Measurements from ENCODE around the gene HHAT. TPM values are rescaled to one million over a fixed set of nuclear protein-coding genes. Genes with fewer than 3 reads are reported as not detected.

The HHAT gene
- total and polyA plus RNA-seq, 2 of the 13 experiments (the other 11 are each of a cell fraction or from before 2014, with no cell fraction given): 2.6 to 4.9 TPM

DNA sequence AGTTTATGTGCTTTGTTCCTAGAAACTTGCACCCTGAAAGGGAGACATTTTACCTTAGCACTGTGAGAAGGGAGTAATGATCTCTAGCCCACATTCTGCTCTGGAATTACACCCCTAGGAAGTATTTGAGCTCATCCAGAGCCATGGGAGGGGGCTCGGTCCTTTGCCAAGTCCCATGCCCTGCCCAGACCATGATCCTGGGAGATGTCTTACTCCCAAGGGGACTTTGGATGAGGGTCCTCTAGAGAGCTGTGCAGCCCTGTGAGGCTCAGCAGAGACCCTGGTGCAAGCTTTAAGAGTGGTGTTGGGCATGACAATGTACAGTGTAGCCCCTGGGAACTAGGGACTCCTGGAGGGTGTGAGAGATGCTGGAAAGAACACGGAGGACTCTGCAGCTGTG lies 241.4 kb downstream of the HHAT start (continued):
- TF ChIP-seq, protein P1, sequence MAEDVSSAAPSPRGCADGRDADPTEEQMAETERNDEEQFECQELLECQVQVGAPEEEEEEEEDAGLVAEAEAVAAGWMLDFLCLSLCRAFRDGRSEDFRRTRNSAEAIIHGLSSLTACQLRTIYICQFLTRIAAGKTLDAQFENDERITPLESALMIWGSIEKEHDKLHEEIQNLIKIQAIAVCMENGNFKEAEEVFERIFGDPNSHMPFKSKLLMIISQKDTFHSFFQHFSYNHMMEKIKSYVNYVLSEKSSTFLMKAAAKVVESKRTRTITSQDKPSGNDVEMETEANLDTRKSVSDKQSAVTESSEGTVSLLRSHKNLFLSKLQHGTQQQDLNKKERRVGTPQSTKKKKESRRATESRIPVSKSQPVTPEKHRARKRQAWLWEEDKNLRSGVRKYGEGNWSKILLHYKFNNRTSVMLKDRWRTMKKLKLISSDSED (CRISPR knock-in tag; IDR thresholded peaks at IDR 0.05): no peak
- no peak for TF ChIP-seq ZBTB8A (CRISPR knock-in tag; IDR thresholded peaks at IDR 0.05; ENCODE audit: borderline replicate concordance, low read depth)
- TF ChIP-seq, protein P2, sequence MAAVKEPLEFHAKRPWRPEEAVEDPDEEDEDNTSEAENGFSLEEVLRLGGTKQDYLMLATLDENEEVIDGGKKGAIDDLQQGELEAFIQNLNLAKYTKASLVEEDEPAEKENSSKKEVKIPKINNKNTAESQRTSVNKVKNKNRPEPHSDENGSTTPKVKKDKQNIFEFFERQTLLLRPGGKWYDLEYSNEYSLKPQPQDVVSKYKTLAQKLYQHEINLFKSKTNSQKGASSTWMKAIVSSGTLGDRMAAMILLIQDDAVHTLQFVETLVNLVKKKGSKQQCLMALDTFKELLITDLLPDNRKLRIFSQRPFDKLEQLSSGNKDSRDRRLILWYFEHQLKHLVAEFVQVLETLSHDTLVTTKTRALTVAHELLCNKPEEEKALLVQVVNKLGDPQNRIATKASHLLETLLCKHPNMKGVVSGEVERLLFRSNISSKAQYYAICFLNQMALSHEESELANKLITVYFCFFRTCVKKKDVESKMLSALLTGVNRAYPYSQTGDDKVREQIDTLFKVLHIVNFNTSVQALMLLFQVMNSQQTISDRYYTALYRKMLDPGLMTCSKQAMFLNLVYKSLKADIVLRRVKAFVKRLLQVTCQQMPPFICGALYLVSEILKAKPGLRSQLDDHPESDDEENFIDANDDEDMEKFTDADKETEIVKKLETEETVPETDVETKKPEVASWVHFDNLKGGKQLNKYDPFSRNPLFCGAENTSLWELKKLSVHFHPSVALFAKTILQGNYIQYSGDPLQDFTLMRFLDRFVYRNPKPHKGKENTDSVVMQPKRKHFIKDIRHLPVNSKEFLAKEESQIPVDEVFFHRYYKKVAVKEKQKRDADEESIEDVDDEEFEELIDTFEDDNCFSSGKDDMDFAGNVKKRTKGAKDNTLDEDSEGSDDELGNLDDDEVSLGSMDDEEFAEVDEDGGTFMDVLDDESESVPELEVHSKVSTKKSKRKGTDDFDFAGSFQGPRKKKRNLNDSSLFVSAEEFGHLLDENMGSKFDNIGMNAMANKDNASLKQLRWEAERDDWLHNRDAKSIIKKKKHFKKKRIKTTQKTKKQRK (IDR thresholded peaks at IDR 0.05; ENCODE audit: low read length): no peak
- no peak for TF ChIP-seq ZSCAN29 (CRISPR knock-in tag; conservative IDR thresholded peaks at IDR 0.05)

DNA sequence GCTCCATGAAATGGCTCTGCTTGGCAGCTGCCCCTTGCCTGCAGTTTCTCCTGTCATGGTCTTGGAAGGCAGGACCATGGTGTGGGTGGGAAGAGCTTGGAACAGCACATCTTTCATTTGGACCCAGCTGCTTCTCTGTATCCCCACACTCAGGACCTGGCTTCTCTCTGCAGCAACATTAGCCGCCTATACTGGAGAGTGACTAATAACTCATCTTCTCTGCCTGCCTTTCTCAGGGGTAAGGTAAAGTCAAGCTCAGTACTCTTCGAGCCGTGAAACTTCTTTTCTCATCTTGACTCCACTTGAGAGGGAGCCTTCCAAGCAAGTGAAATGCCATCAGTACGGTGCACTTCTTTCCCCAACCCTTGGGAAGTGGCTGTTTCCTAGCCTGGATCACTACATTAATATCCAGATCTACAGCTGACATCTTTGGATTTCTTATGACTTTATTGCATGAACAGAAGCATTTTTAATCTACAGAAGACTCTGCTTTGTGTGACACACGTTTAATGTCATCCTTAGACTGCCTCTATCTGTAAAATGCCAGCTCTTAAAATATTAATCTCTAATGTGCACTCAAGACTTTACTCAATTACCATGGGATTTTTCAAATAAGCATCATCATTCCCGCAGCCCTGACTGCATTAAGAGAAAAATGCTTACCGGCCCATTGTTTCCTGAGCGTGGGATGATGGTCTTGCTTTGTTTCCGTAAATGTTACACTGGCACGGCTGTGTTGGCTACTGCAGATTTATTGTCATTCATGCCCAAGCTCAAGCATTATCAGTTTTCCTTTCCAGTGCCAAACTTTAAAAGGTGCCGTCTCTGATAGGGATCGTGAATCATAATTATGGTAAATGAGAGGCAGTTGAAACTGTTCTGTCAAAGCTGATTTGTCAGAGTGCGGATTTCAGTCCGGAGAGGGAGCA lies 242.9 kb downstream of the HHAT start:
- H3K4me1 ChIP-seq (ENCODE audit: insufficient read depth, low read length): no peaks in the 10 kb centered on the region
- BruUV-seq (replicated peaks): no TSS peak
- H3K4me3 ChIP-seq (replicated peaks in 1 of 3; ENCODE audit: insufficient read depth in 1 of 3, low read depth in 2 of 3, low read length in 3 of 3): no peak overlapping the region
- no peaks in the 10 kb centered on the region for H3K79me2 ChIP-seq (ENCODE audit: insufficient read depth, low read length)
- in situ Hi-C loops (cut with HindIII; ENCODE audit: extremely low pct_ligation_motif_present, low pct_unique_long_range_greater_than_20kb): no loop called here
- H3K4me2 ChIP-seq (ENCODE audit: low read depth, low read length): no peak overlapping the region
- ChIA-PET CTCF (ENCODE audit: low intra/inter-chr PET ratio, low total read pairs) (no interaction called here), POLR2A (no interaction called here)
- ATAC-seq (no peak), DNase-seq (ENCODE audit: low spot score) (no peak), FAIRE-seq (no peak)
- no peaks in the 10 kb centered on the region for H4K20me1 ChIP-seq (ENCODE audit: insufficient read depth, low read length)
- H3K27ac ChIP-seq (ENCODE audit: extremely low read length, insufficient read depth, low read length): no peak overlapping the region
- H3K9me3 ChIP-seq (ENCODE audit: low read length): no peaks in the 10 kb centered on the region
- no peaks in the 10 kb centered on the region for H3K27me3 ChIP-seq (ENCODE audit: control insufficient read depth in 1 of 2, insufficient read depth in 2 of 2, low read length in 2 of 2)
- intact Hi-C loops (cut with micrococcal nuclease; ENCODE audit: unreplicated experiment): no loop called here
- H3K36me3 ChIP-seq (replicated peaks in 1 of 2; ENCODE audit: control insufficient read depth in 1 of 2, insufficient read depth in 2 of 2, low read length in 2 of 2): no peaks in the 10 kb centered on the region
- 67% methylated on average over 14 of the region's 14 CpGs for WGBS (ENCODE audit: low lambda C conversion rate)
- H2AFZ ChIP-seq (ENCODE audit: low read length): no peak overlapping the region
- no peak overlapping the region for H3K9ac ChIP-seq (ENCODE audit: insufficient read depth, low read depth, low read length)
- TF ChIP-seq, protein P3, sequence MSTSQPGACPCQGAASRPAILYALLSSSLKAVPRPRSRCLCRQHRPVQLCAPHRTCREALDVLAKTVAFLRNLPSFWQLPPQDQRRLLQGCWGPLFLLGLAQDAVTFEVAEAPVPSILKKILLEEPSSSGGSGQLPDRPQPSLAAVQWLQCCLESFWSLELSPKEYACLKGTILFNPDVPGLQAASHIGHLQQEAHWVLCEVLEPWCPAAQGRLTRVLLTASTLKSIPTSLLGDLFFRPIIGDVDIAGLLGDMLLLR (CRISPR knock-in tag; IDR thresholded peaks at IDR 0.05): no peak
- TF ChIP-seq TCF7L2 (IDR thresholded peaks at IDR 0.05; ENCODE audit: low read depth, low read length) (no peak), ZNF160 (CRISPR knock-in tag; IDR thresholded peaks at IDR 0.05) (no peak), ZBTB38 (CRISPR knock-in tag; IDR thresholded peaks at IDR 0.05) (no peak), ZNF839 (CRISPR knock-in tag; IDR thresholded peaks at IDR 0.05; ENCODE audit: borderline replicate concordance) (no peak), NFATC3 (CRISPR knock-in tag; IDR thresholded peaks at IDR 0.05) (no peak), ZNF343 (CRISPR knock-in tag; IDR thresholded peaks at IDR 0.05) (no peak), GLI4 (CRISPR knock-in tag; IDR thresholded peaks at IDR 0.05; ENCODE audit: borderline replicate concordance) (no peak), MED8 (CRISPR knock-in tag; IDR thresholded peaks at IDR 0.05; ENCODE audit: insufficient replicate concordance) (no peak), HES4 (CRISPR knock-in tag; IDR thresholded peaks at IDR 0.05; ENCODE audit: borderline replicate concordance) (no peak), ZSCAN12 (CRISPR knock-in tag; IDR thresholded peaks at IDR 0.05) (no peak)
- TF ChIP-seq, protein P4, sequence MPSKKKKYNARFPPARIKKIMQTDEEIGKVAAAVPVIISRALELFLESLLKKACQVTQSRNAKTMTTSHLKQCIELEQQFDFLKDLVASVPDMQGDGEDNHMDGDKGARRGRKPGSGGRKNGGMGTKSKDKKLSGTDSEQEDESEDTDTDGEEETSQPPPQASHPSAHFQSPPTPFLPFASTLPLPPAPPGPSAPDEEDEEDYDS (CRISPR knock-in tag; IDR thresholded peaks at IDR 0.05): no peak
